ENCODE results near the gene MID2. TPM values are rescaled to one million over a fixed set of nuclear protein-coding genes. Genes with fewer than 3 reads are reported as not detected.
"Not testable (repeated sequence)": the region's sequence is repeated elsewhere in the genome, so short reads cannot be mapped to it uniquely, and the experiment has no call there.

Gene MID2
- 21.4 and 35.1 TPM in 2 replicates for total RNA-seq

GRCh38 chrX:107825698-107826237 is at the start of gene MID2:
Gene MID2 (plus strand): TSS chrX:107825866. CDS start chrX:107826427, 561 bp downstream.
- no peak for DNase-seq (ENCODE audit: extremely low read depth, low read depth, low spot score)

GRCh38 chrX:107776649-107777535 is 48.8 kb upstream of the MID2 start:
- DNase-seq (ENCODE audit: extremely low read depth, low read depth, low spot score), result peak; percentile 82

DNA sequence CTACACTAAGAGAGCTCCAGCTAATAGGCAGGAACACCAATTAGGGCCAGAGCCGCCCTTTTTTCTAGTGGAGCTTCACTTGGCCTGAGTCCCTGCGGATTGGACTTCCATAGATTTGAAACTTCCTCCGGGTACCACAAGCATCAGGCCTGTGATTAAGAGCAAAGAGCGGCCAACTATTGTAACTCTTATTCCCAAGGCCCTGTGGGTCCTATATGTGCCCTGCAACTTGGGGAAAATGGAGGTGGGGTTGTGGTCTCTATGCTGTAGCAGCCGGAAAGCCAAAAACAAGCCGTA is 48.2 kb upstream of the MID2 start, which contains the start of gene NCBP2L:
NCBP2L (plus strand) TSS at position 198 of the 297 bp plus-strand sequence. CDS start 16,488 bp downstream, outside the sequence.
- no peak for DNase-seq (ENCODE audit: extremely low read depth, low read depth, low spot score)

DNA sequence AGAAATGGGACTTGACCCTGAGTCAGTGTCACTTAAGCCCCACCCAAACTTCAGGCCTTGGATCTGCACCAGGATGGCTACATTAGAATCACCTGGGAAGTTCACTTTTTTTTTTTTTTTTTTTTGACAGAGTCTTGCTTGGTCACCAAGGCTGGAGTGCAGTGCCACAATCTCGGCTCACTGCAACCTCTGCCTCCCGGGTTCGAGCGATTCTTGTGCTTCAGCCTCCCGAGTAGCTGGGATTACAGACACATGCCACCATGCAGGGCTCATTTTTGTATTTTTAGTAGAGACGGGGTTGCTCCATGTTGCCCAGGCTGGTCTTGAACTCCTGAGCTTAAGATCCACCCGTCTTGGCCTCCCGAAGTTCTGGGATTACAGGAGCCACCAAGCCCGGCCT is 45.1 kb upstream of the MID2 start:
- DNase-seq (ENCODE audit: extremely low read depth, low read depth, low spot score), result no peak

DNA sequence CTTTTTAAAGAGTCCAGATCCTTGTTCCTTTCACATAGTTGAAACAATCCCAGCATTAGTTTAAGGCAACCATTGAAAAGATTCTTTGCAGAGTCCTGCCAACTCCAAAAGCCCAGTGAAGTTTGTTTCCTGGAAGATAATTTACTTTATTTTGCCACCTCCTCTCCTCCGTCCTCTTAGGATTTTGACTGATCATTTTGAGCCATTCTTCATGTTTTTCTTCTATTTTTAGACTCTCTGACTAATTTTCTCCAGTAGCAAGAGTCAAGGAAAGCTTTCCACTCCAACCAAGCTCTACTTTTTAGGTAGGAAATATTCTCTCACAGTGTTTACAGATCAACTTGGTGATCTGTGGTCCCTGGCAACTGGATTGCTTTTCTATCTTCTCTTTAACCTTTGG is 37.8 kb upstream of the MID2 start:
- no peak for DNase-seq (ENCODE audit: extremely low read depth, low read depth, low spot score)

GRCh38 chrX:107804427-107804826 is 21.2 kb upstream of the MID2 start:
- no peak for DNase-seq (ENCODE audit: extremely low read depth, low read depth, low spot score)

DNA sequence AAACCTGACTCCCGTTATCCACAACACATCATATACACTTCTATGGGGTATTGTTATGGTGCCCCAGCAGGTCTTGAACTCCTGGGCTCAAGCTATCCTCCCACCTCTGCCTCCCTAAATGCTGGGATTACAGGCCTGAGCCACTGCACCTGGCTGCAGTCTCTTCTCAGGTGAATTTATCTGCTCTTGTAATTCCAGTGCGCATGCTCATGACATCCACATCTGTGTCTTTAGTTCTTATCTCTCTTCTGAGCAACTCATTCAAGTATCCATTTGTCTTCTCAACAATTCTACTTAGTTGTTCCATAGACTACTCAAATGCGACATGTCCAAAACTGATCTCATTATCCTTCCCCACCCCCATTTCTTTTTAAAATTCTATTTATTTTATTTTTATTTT is 20.5 kb upstream of the MID2 start:
- no peak for DNase-seq (ENCODE audit: extremely low read depth, low read depth, low spot score)

DNA sequence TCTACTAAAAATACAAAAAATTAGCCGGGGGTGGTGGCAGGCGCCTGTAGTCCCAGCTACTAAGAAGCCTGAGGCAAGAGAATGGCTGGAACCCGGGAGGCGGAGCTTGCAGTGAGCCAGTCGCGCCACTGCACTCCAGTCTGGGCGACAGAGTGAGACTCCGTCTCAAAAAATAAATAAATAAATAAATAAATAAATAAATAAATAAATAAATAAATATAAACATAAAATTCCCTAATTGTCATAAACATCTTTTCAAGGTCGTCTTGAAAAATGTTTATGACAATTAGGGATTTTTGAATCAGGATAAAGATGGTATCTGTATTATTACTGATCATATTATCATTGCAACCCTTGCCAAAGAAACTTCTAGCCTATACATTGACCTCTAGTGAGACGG is 15.6 kb upstream of the MID2 start:
- not testable (repeated sequence) for DNase-seq (ENCODE audit: extremely low read depth, low read depth, low spot score)

- DNase-seq (ENCODE audit: extremely low read depth, low read depth, low spot score), result no peak
These were observed 6.7 kb upstream of the MID2 start for GRCh38 chrX:107818900-107819521.

- no peak for DNase-seq (ENCODE audit: extremely low read depth, low read depth, low spot score)
These were observed 2.6 kb upstream of the MID2 start for GRCh38 chrX:107823042-107823441.

- DNase-seq (ENCODE audit: extremely low read depth, low read depth, low spot score), result no peak
These were observed 2.2 kb upstream of the MID2 start for GRCh38 chrX:107823456-107823855.

DNA sequence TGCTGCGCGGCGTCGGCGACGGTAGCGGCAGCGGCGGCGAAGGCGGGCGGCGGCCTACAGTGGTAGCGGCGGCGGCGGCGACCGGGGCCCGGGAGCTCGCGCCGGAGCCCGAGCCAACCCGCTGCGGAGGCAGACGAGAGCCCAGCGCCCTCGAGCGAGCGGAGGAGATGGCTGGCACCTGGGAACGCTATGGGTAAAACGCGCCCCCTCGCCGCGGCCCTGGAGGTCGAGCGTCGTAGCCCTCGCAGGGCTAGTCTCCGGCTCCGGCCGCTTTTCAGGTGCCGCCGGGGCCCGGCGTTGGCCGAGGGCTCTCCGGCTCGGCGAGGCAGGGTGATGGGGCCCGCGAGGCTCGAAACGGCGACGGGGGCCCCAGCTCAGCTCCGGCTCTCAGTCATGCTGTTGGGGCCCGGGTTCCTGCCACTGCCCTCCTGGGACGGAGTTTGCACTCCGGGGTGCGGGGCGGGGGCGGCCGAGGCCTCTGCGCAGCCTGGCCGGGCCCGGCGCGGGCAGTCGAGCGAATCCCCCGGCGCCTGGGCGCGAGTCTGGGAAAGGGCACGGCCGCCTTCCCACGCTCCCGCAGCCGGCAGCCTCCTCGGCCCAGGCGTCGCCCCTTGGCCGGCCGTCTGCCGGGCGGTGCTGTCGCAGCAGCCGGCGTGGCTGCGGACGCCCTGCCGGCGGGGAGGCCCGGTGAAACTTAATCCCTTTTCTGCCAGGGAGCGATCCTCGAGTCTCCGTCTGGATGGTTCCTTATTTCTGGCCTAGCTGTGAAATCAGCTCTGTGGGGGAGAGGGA is 768 bp downstream of the MID2 start:
- DNase-seq (ENCODE audit: extremely low read depth, low read depth, low spot score), result no peak

DNA sequence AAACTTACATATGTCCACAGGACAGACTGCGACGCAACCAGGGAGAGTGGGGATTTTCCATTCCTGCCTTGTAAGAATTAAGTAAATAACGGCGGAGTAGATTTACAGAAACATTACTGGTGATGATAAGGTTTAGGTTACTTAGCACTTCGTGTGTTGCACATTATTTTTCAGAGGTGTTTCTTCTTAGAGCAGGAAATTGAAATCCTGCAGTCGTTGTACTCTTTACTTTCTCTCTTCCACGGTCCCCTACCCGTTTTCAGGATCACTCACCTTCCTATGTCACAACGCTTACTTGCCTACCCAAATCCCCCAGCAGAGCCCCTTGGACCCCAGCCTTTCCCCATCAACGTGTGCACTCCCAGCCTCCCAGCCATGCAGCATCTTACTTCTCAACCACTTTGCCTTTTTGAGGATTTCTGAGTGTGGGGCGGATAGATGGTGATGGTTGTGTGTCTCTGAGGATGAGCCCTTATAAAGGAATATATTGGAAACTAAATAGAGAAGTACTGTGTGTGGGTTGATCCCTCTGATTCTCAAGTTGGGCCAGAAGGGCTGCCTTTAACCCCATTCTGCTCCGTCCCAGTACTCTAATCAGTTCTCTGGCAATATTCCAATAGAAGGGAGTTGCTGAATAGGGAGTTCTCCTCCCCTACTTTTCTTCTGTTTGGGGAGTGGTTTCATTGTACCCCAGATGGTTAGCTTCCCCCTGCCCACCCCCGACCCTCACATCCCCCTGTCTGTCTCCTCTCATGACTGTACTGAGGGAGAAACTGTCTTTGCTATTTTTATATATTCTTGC is 1.6 kb downstream of the MID2 start:
- DNase-seq (ENCODE audit: extremely low read depth, low read depth, low spot score), result no peak

DNA sequence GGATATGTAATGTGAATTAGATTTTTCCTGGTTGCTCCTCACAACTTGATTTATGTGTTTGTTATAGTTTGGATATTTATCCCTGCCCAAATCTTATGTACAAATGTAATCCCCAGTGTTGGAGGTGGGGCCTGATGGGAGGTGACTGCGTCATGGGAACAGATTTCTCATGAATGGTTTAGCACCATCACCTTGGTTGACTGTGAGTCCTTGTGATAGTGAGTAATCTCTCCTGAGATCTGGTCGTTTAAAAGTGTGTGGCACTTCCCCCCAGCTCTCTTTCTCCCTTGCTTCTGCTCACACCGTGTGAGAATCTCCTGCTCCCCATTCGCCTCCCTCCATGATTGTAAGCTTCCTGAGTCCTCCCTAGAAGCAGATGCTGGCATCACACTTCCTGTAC is 2.2 kb downstream of the MID2 start:
- no peak for DNase-seq (ENCODE audit: extremely low read depth, low read depth, low spot score)

GRCh38 chrX:107829878-107830277 is 4.2 kb downstream of the MID2 start:
- DNase-seq (ENCODE audit: extremely low read depth, low read depth, low spot score), result no peak

DNA sequence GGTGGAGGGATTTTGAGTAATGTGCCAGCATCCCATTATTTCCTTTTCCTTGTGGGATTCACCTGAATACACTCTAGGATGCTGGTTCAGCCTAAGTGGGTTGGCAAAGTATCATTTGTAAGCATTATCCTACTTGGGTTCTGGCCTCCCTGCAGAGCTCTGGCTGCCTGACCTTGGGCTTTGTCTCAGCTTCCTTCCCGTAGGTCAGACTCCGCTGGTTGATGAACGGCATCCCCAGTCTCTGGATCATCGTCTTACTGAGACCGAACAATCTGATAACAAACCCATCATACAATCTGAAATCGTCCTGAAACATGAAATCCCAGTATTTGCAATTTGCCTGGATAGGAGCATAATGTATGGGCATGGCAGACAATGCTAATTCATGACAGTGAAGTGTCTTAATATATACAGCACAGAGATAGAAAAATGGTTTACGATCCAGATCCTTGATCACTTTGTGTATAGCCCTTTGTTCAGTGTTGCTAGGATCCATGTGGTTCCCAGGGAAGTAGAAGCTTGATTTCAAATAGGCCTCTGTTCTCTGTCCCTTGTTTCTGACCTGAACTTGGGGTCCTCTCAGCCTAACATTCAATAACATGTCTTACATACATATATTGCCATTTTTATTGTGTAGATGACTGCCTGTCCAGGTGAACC is 5.5 kb downstream of the MID2 start:
- DNase-seq (ENCODE audit: extremely low read depth, low read depth, low spot score), result no peak

DNA sequence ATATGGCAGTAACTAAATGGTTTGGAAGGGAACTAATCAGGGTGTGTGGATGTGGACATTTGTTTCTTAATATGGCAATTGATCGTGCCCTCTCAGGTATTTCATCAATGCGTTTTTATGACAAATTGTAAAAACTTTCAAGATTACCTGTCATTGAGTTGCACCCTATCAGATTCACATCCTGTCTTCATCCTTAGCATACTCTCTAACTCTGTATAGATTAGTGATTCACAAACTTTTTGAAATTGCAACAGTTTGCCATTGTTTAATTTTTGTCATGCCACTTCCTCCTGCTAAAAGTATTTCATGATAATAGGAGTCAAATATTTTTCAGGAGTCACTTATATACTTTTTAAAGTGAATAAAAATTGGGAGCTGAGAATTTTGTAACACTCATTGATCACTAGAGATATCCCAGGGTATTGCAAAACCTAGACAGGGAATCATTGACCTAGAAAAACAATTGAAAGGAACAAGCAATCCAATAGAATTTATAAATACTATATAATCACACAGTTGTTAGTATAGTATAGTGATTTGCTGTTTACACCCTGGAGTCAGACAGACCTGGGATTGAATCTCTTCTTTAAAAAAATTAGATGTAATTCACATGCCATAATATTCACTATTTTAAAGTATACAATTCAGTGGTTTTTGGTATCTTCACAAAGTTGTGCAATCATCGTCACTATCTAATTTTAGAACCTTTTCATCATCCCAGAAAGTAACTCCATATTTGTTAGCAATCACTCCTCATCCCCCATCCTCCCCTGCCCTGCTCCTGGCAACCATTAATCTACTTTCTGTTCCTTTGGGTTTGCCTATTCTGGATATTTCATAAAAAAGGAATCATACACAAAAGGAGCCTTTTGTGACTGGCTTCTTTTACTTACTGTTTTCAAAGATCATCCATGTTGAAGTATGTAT is 8.9 kb downstream of the MID2 start:
- no peak for DNase-seq (ENCODE audit: extremely low read depth, low read depth, low spot score)

- DNase-seq (ENCODE audit: extremely low read depth, low read depth, low spot score), result no peak
These were observed 11.3 kb downstream of the MID2 start for GRCh38 chrX:107836958-107837357.

DNA sequence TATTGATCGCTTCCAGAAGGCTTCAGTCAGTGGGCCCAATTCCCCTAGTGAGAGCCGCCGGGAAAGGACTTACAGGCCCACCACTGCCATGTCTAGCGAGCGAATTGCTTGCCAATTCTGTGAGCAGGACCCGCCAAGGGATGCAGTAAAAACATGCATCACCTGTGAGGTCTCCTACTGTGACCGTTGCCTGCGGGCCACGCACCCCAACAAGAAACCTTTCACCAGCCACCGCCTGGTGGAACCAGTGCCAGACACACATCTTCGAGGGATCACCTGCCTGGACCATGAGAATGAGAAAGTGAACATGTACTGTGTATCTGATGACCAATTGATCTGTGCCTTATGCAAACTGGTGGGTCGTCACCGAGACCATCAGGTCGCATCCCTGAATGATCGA is 15.3 kb downstream of the MID2 start:
- no peak for DNase-seq (ENCODE audit: extremely low read depth, low read depth, low spot score)

All from glomerular endothelial cell (primary cell).